A549 treated with DMSO at 1 μM for 4 hours (cell line): ENCODE data around the gene MEX3A. TPM values are rescaled to one million over a fixed set of nuclear protein-coding genes. Genes with fewer than 3 reads are reported as not detected.

Experiments
- total RNA-seq: library from RNA; stranded (reverse); fragments of 200-300 nt; extraction: Qiagen RNA extraction; gene quantifications from 5 replicates; pipeline ENCODE4 v1.2.3, GENCODE V29; 2022; ENCODE audit warnings: low read depth

The MEX3A gene
- total RNA-seq = 1.4 to 3.0 TPM (median 2.5 TPM) in 5 replicates

GRCh38 chr1:156082309-156083091 lies at the start of gene MEX3A:
TSS of gene MEX3A (minus strand) at chr1:156082465. CDS start at chr1:156081998, 467 bp downstream.

GRCh38 chr1:156114101-156114918 lies 32.0 kb upstream of the MEX3A start, which contains the start of gene LMNA:
TSS of gene LMNA (plus strand) at chr1:156114711. CDS start at chr1:156114919, 208 bp downstream.

GRCh38 chr1:156060937-156061636 lies 21.2 kb downstream of the MEX3A start, which contains the start of gene RAB25:
TSS of gene RAB25 (plus strand) at chr1:156061160. CDS start at chr1:156061401, 241 bp downstream.

GRCh38 chr1:156054500-156055280 lies 27.6 kb downstream of the MEX3A start, which contains the start of gene LAMTOR2:
TSS of gene LAMTOR2 (plus strand) at chr1:156054782. CDS start at chr1:156054890, 108 bp downstream.

GRCh38 chr1:156053768-156054499 lies 28.3 kb downstream of the MEX3A start, which contains the start of gene UBQLN4:
TSS of gene UBQLN4 (minus strand) at chr1:156053798. CDS start at chr1:156053701, 97 bp downstream.

Other genes with a start within 250 kb of the MEX3A start
- 13.7 to 17.9 TPM (median 15.4 TPM) in 5 replicates for gene GON4L, start 225.3 kb downstream of the MEX3A start, total RNA-seq
- 1.1 to 1.7 TPM (median 1.5 TPM) in 5 replicates for gene SYT11, start 222.9 kb downstream of the MEX3A start, total RNA-seq
- gene RIT1, start 171.1 kb downstream of the MEX3A start, total RNA-seq = 24.2 to 29.3 TPM (median 26.4 TPM) in 5 replicates
- 16.0 to 33.2 TPM (median 30.6 TPM) in 5 replicates for gene KHDC4, start 148.1 kb downstream of the MEX3A start, total RNA-seq
- not detected in 5 replicates for gene RXFP4, start 140.8 kb downstream of the MEX3A start, total RNA-seq
- 38.8 to 47.2 TPM (median 41.7 TPM) in 5 replicates for gene ARHGEF2, start 103.9 kb downstream of the MEX3A start, total RNA-seq
- gene SSR2, start 61.5 kb downstream of the MEX3A start, total RNA-seq = 262 to 276 TPM (median 267 TPM) in 5 replicates
- gene UBQLN4, start 28.7 kb downstream of the MEX3A start, total RNA-seq = 38.5 to 48.6 TPM (median 41.7 TPM) in 5 replicates
- 146 to 158 TPM (median 152 TPM) in 5 replicates for gene LAMTOR2, start 27.7 kb downstream of the MEX3A start, total RNA-seq
- 0.14 TPM in 1 of 5 replicates, not detected in the others for gene RAB25, start 21.3 kb downstream of the MEX3A start, total RNA-seq
- 658 to 735 TPM (median 680 TPM) in 5 replicates for gene LMNA, start 32.2 kb upstream of the MEX3A start, total RNA-seq
- 0.32 to 0.69 TPM (median 0.44 TPM) in 5 replicates for gene SEMA4A, start 71.1 kb upstream of the MEX3A start, total RNA-seq
- gene SLC25A44, start 111.6 kb upstream of the MEX3A start, total RNA-seq = 27.7 to 35.1 TPM (median 29.0 TPM) in 5 replicates
- gene PMF1, start 130.5 kb upstream of the MEX3A start, total RNA-seq = 54.6 to 65.6 TPM (median 58.8 TPM) in 5 replicates
- 0.40 to 0.53 TPM (median 0.46 TPM) in 3 of 5 replicates, not detected in the others for gene BGLAP, start 159.7 kb upstream of the MEX3A start, total RNA-seq
- gene PAQR6, start 165.6 kb upstream of the MEX3A start, total RNA-seq = 3.2 to 3.9 TPM (median 3.8 TPM) in 5 replicates
- 44.5 to 51.9 TPM (median 50.1 TPM) in 5 replicates for gene SMG5, start 200.4 kb upstream of the MEX3A start, total RNA-seq
- gene TMEM79, start 201.9 kb upstream of the MEX3A start, total RNA-seq = 5.4 to 10.2 TPM (median 8.3 TPM) in 5 replicates
- gene GLMP, start 213.2 kb upstream of the MEX3A start, total RNA-seq = 35.7 to 51.2 TPM (median 47.4 TPM) in 5 replicates
- gene VHLL, start 216.8 kb upstream of the MEX3A start, total RNA-seq = not detected in 5 replicates